ENCODE results near the gene MARK4. TPM values are rescaled to one million over a fixed set of nuclear protein-coding genes. Genes with fewer than 3 reads are reported as not detected.

MARK4 gene
- polyA plus RNA-seq, 1 donor (not counting 4 experiments of a cell fraction or from before 2014, with no cell fraction given) = 19.7 TPM

DNA sequence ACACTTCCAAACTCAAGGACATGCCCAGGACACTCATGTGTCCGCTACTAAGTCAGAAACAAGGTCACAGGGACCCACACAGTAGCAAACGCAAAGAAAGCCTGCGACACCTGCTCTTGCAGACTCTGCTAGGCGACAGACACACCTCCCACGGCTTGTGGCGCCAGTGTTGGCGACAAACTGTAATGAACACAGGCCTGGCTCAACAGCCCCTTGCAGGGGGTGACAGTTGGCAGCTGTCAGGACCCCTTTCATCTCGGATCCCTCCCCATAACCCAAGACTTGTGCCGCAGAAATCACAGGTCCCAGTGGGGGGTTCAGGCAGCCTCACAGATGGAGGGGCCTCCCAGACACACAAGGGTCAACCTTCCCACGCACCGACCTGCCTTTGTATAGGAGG lies 71.2 kb downstream of the MARK4 start:
- Histone ChIP-seq H3K9me1 (ENCODE audit: control insufficient read depth, extremely low read depth, insufficient read depth, low read length) (no peaks in the 10 kb centered on the region), H3K4me3 (ENCODE audit: control insufficient read depth in 2 of 3, extremely low read depth in 1 of 3, insufficient read depth in 2 of 3, low read depth in 1 of 3, low read length in 3 of 3) (no peak overlapping the region), H3K9me3 (ENCODE audit: control insufficient read depth, low read depth, low read length) (no peaks in the 10 kb centered on the region), H3K27me3 (ENCODE audit: control insufficient read depth, extremely low read depth, insufficient read depth, low read length) (peaks cover 10% of the 10 kb centered on the region), H3K36me3 (ENCODE audit: control insufficient read depth in 2 of 2, extremely low read depth in 1 of 2, insufficient read depth in 2 of 2, low read length in 2 of 2) (no peaks in the 10 kb centered on the region), H2AFZ (ENCODE audit: control insufficient read depth, low read length) (no peak overlapping the region), H3K4me2 (ENCODE audit: control insufficient read depth, extremely low read depth, insufficient read depth, low read depth, low read length) (no peak overlapping the region), H4K20me1 (ENCODE audit: control insufficient read depth, extremely low read depth, insufficient read depth, low read length) (no peaks in the 10 kb centered on the region), H3K27ac (ENCODE audit: control insufficient read depth, insufficient read depth, low read length) (no peak overlapping the region), H3K79me2 (ENCODE audit: control insufficient read depth, insufficient read depth, low read length) (no peaks in the 10 kb centered on the region), H3K4me1 (ENCODE audit: control insufficient read depth, extremely low read depth, insufficient read depth, low read length) (no peaks in the 10 kb centered on the region), H3K9ac (ENCODE audit: control insufficient read depth, extremely low read depth, insufficient read depth, low read length) (no peak overlapping the region)
- no peak for FAIRE-seq
- dilution Hi-C loops (cut with MboI; ENCODE audit: extremely low pct_ligation_motif_present, low sequenced_read_pairs) = no loop called here
- TF ChIP-seq, protein P1, sequence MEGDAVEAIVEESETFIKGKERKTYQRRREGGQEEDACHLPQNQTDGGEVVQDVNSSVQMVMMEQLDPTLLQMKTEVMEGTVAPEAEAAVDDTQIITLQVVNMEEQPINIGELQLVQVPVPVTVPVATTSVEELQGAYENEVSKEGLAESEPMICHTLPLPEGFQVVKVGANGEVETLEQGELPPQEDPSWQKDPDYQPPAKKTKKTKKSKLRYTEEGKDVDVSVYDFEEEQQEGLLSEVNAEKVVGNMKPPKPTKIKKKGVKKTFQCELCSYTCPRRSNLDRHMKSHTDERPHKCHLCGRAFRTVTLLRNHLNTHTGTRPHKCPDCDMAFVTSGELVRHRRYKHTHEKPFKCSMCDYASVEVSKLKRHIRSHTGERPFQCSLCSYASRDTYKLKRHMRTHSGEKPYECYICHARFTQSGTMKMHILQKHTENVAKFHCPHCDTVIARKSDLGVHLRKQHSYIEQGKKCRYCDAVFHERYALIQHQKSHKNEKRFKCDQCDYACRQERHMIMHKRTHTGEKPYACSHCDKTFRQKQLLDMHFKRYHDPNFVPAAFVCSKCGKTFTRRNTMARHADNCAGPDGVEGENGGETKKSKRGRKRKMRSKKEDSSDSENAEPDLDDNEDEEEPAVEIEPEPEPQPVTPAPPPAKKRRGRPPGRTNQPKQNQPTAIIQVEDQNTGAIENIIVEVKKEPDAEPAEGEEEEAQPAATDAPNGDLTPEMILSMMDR (optimal IDR thresholded peaks at IDR 0.05 in 1 of 3, IDR thresholded peaks at IDR 0.05 in 1 of 3, conservative IDR thresholded peaks at IDR 0.05 in 1 of 3; ENCODE audit: extremely low read depth in 1 of 3, insufficient read depth in 2 of 3, low read length in 3 of 3) = no peak
- no peak for TF ChIP-seq EZH2 (IDR thresholded peaks at IDR 0.05; ENCODE audit: low read length)
- DNase-seq (ENCODE audit: low read depth, low spot score) = no peak

DNA sequence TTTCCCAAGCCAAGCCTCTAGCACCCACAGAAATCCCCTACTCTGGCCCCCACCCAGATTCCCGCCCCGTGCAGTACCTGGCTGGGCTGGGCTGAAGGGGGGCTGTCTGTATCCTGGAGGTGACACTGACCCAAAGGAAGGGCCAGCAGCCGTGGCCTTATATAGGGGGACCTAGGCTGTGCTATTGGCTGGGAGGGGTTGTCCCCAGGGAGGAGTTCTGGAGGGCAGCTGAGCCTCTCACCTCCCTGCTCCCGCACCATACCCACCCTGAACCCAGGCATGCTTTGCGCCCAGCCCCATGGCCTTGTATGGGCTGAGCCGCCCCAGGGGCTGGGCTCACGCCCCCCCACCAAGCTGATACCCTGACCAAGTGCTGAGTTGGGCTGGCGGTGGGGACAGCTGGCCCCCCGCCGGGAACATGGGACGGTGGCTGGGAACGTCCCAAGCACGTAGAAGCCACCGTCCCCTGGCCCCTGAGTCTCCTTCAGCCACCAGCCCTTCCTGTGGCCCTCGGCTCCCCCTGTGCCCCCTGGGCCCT lies 71.7 kb downstream of the MARK4 start, which contains the start of gene CKM:
Gene CKM (minus strand): TSS at position 132 of the 538 bp plus-strand sequence. CDS start 3,162 bp downstream, outside the sequence.
- DNase-seq (ENCODE audit: low read depth, low spot score) (no peak), FAIRE-seq (no peak)
- peaks cover 10% of the 10 kb centered on the region for H3K27me3 ChIP-seq (ENCODE audit: control insufficient read depth, extremely low read depth, insufficient read depth, low read length)
- TF ChIP-seq EZH2 (IDR thresholded peaks at IDR 0.05; ENCODE audit: low read length) = no peak
- TF ChIP-seq, protein P1 (optimal IDR thresholded peaks at IDR 0.05 in 1 of 3, IDR thresholded peaks at IDR 0.05 in 1 of 3, conservative IDR thresholded peaks at IDR 0.05 in 1 of 3; ENCODE audit: extremely low read depth in 1 of 3, insufficient read depth in 2 of 3, low read length in 3 of 3) = no peak
- no peaks in the 10 kb centered on the region for H3K4me1 ChIP-seq (ENCODE audit: control insufficient read depth, extremely low read depth, insufficient read depth, low read length)
- dilution Hi-C loops (cut with MboI; ENCODE audit: extremely low pct_ligation_motif_present, low sequenced_read_pairs) = no loop called here
- H3K27ac ChIP-seq (ENCODE audit: control insufficient read depth, insufficient read depth, low read length) = no peak within 1 kb of the TSS
- no peaks in the 10 kb centered on the region for H3K9me1 ChIP-seq (ENCODE audit: control insufficient read depth, extremely low read depth, insufficient read depth, low read length)
- H3K79me2 ChIP-seq (ENCODE audit: control insufficient read depth, insufficient read depth, low read length) = no peaks in the 10 kb centered on the region
- H3K4me3 ChIP-seq (ENCODE audit: control insufficient read depth in 2 of 3, extremely low read depth in 1 of 3, insufficient read depth in 2 of 3, low read depth in 1 of 3, low read length in 3 of 3) = peak within 1 kb of the TSS in 1 of 3 experiments; percentile 34
- H3K9me3 ChIP-seq (ENCODE audit: control insufficient read depth, low read depth, low read length) = no peaks in the 10 kb centered on the region
- H3K36me3 ChIP-seq (ENCODE audit: control insufficient read depth in 2 of 2, extremely low read depth in 1 of 2, insufficient read depth in 2 of 2, low read length in 2 of 2) = no peaks in the 10 kb centered on the region
- no peak within 1 kb of the TSS for H3K9ac ChIP-seq (ENCODE audit: control insufficient read depth, extremely low read depth, insufficient read depth, low read length)
- H2AFZ ChIP-seq (ENCODE audit: control insufficient read depth, low read length) = peak within 1 kb of the TSS; percentile 26
- no peaks in the 10 kb centered on the region for H4K20me1 ChIP-seq (ENCODE audit: control insufficient read depth, extremely low read depth, insufficient read depth, low read length)
- H3K4me2 ChIP-seq (ENCODE audit: control insufficient read depth, extremely low read depth, insufficient read depth, low read depth, low read length) = peak within 1 kb of the TSS; percentile 58
